Femur (tissue), 1 donor: Measurements from ENCODE around the gene ITGA5.

ENCODE experiments used
- DNase-seq: peaks from one replicate; pipeline ENCODE4 v3.0.0-alpha.2; 2017

ITGA5 gene

GRCh38 chr12:54409267-54409666 lies 9.8 kb downstream of the ITGA5 start:
- no peak for DNase-seq

GRCh38 chr12:54407183-54407905 lies 11.7 kb downstream of the ITGA5 start:
- no peak for DNase-seq

- no peak for DNase-seq
Observed at GRCh38 chr12:54405573-54405972, 13.5 kb downstream of the ITGA5 start.

GRCh38 chr12:54405106-54405505 lies 14.0 kb downstream of the ITGA5 start:
- no peak for DNase-seq

- DNase-seq = no peak
Observed at GRCh38 chr12:54404061-54405004, 14.7 kb downstream of the ITGA5 start.

GRCh38 chr12:54401119-54401518 lies 17.9 kb downstream of the ITGA5 start:
- DNase-seq = no peak

GRCh38 chr12:54398995-54399793 lies 19.9 kb downstream of the ITGA5 start:
- DNase-seq = peak; percentile 93

GRCh38 chr12:54398218-54398617 lies 20.8 kb downstream of the ITGA5 start:
- DNase-seq = no peak

GRCh38 chr12:54397157-54397556 lies 21.9 kb downstream of the ITGA5 start:
- DNase-seq = no peak

- no peak for DNase-seq
Observed at GRCh38 chr12:54395545-54395944, 23.5 kb downstream of the ITGA5 start.

- DNase-seq = no peak
Observed at GRCh38 chr12:54394986-54395385, 24.1 kb downstream of the ITGA5 start.

GRCh38 chr12:54394281-54394719 lies 24.8 kb downstream of the ITGA5 start:
- no peak for DNase-seq

GRCh38 chr12:54393743-54394142 lies 25.3 kb downstream of the ITGA5 start:
- DNase-seq = no peak

GRCh38 chr12:54393207-54393609 lies 25.9 kb downstream of the ITGA5 start:
- DNase-seq = no peak

- no peak for DNase-seq
Observed at GRCh38 chr12:54392485-54393206, 26.4 kb downstream of the ITGA5 start.

- DNase-seq = no peak
Observed at GRCh38 chr12:54390668-54391551, 28.2 kb downstream of the ITGA5 start.

GRCh38 chr12:54390176-54390667 lies 28.8 kb downstream of the ITGA5 start:
- no peak for DNase-seq

- no peak for DNase-seq
Observed at GRCh38 chr12:54389607-54390175, 29.4 kb downstream of the ITGA5 start.

- no peak for DNase-seq
Observed at GRCh38 chr12:54389134-54389508, 29.9 kb downstream of the ITGA5 start.

GRCh38 chr12:54388237-54389133 lies 30.6 kb downstream of the ITGA5 start:
- no peak for DNase-seq
